GM19043 (cell line): Measurements from ENCODE around the gene CSF1R.

ENCODE experiments used
- ATAC-seq: cut with Tn5 transposase; IDR thresholded peaks from one replicate; pipeline ENCODE4 v1.9.1; 2021; ENCODE audit warnings: low read depth; ENCODE audit not compliant: unreplicated experiment

CSF1R gene

GRCh38 chr5:150121448-150122157, 35.2 kb upstream of the CSF1R start:
- ATAC-seq, result no peak

- no peak for ATAC-seq
These were observed 34.5 kb upstream of the CSF1R start for GRCh38 chr5:150120617-150121447.

DNA sequence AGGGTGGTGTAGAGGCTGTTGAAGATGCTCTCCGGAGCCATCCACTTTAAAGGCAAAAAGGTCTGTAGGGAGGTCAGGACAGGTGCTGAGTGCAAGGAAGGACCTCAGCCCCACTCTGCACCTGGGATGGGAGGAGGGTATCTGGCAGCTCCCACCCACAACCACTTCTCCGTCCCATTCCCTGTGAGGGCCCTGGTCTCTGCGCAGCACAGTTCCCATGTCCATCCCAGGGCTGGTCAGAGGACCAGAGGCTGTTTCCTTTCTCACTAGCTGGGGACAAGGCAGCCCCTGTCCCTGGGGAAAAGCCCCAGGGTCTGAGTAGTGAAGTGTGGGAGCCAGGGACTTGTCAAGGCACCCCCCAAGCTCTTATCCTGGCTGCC, 33.7 kb upstream of the CSF1R start:
- ATAC-seq, result no peak

DNA sequence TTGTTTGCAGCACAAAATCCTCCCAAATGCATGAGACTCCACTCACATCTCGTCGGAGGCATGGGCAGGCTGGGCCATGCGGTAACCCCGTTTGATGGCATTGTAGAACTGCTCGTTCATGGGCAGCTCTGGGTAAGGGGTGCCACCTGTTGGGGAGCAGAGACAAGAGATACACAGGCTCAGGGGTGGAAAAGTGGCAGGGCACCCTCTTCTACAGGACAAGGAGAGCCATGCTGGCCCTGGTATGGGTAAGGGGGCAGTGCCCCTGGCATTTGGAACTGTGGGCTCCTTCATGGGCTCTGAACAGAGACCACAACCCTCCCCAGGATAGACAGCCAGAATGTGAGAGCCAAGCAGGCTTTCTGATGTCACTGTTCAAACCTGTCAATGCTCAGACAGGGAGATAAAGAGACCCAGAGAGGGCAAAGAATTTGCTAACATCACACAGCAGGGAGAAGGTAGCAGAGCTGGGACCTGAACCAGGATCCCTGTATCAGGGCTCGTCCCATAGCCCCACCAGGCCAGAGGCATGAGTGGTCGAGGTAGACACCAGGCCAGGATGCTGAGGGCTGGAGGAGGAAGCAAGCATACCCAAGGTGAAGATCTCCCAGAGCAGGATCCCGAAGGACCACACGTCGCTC, 33.2 kb upstream of the CSF1R start:
- ATAC-seq, result no peak

GRCh38 chr5:150118561-150119229, 32.3 kb upstream of the CSF1R start:
- ATAC-seq, result no peak

DNA sequence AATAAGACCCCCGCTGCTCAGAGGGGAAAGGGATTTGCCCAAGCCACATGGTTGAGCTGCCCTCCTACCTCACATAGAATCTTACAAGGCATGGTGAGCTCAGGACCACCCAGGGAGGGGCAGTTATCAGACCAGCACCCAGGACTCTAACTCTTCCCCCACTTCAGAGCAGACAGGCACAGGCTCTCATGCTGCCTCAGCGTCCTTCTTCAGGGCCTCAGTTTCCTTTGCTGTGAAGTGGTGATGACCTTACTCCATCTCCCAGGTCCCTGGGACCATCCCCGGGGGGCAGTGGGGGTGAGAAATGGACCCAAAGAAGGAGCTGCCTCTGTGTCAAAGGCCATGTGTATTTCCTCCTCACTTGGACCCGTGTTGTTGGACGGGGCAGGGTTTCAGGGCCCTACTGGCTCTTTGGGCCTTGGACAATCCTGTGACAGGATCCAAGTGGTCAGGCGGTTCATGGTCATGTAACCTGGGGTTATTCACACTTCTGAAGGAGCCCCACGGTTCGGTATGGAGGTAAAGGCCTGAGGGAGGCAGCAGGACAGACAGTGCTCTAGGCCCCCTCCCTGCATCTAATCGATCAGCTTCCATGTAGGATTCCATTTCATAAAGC, 31.7 kb upstream of the CSF1R start:
- no peak for ATAC-seq

- no peak for ATAC-seq
These were observed 30.5 kb upstream of the CSF1R start for GRCh38 chr5:150116667-150117400.

DNA sequence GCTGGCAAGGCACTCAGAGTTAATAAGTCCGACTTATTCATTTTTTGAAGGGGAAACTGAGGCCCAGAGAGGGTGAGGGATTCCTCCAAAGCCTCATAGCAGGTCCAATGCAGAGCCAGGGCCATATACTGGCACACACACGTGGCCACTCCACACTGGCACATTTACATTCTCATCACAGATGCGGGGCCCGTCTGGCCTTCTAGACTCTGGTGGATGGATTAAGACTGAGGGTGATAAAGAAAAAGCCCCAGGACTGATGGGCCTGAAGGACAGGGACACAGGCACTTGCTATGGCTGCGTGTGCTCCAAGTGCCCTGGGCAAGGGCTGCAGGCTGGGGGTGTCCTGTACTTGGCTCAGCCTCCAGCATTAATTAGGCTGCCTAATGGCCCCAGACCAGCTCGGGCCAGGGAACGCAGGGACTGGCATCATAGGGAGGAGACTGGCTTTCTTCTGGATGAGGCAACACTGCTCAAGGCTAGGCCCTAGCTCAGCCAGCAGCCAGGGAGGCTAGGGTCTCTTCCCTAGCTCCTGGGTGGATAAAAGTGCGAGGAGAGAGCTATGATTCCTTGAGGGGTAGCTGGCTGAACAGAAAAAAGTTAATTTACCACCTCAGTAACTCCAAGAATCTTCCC, 28.5 kb upstream of the CSF1R start:
- ATAC-seq, result no peak

GRCh38 chr5:150114102-150114641, 27.8 kb upstream of the CSF1R start:
- ATAC-seq, result no peak

DNA sequence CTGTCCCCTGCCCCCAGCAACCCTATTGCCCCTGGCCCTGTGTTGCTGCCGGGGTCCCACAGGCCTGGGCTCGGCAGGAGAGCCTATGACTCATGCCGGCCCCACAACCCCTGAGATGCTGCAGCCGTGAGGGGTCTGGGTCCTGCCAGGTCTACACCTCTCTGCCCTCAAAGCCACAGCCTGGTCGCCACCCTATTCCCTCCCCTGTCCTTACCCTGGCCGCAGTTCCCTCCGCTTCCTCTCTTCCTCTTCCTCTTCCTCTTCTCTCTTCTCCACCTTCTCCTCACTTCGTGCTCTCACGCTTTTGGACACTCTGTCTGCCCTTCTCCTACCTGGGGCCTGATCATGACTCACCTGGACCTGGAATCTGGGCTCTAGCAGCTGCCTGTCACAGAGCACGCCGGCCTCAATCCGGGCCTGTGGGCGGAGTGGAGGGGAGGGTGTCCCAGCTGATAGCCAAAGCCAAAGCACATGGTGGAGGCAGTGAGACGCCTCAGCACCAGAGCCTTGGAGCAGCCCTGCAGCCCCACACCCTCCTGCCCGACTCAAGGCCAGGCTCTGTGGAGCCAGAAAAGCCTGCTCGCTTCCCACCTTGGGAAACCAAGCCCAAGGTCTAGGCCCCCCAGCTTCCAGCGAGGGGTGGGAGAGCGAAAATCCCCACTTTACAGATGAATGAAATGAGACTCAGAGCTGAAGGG, 26.8 kb upstream of the CSF1R start:
- no peak for ATAC-seq

- no peak for ATAC-seq
These were observed 26.1 kb upstream of the CSF1R start for GRCh38 chr5:150112201-150113046.

GRCh38 chr5:150111122-150111521, 24.8 kb upstream of the CSF1R start:
- ATAC-seq, result no peak

- ATAC-seq, result no peak
These were observed 23.6 kb upstream of the CSF1R start for GRCh38 chr5:150109921-150110320.

DNA sequence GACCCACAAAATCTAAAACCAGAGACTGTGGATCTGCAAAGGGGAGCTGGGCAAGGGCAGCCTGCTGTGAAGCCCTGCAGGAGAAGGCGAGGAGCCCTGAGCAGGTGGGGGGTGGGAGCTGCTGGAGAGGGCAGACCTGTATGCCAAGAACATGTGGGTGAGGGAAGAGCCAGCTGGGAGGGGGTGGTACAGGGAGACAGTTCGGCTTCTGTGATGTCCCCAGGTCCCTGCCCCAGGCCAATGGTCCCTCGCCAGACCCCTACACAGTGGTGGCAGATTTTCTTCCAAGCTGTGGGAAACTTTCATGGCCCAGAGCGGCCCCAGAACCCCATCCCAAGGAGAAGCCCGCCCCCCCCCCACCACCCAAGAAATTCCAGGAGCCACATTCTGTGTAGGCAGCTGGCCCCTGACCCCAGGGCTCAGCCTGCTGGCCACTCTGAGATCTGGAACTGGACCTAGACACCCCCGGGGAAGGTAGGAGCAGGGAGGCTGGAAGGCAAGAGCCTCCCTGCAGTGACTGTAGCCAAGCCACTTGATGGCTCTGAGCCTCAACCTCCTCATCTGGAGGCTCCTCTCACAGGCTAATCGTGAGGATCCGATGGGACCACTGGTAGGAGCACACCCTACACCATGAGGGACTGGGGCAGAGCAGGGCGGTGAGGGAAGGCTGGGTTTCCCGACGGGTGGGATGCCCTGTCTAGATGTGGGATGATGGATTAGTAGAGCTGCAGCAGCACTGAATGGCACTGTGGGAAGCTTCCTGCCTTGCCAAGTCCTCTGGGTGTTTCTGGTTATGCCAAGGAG, 22.6 kb upstream of the CSF1R start:
- no peak for ATAC-seq

DNA sequence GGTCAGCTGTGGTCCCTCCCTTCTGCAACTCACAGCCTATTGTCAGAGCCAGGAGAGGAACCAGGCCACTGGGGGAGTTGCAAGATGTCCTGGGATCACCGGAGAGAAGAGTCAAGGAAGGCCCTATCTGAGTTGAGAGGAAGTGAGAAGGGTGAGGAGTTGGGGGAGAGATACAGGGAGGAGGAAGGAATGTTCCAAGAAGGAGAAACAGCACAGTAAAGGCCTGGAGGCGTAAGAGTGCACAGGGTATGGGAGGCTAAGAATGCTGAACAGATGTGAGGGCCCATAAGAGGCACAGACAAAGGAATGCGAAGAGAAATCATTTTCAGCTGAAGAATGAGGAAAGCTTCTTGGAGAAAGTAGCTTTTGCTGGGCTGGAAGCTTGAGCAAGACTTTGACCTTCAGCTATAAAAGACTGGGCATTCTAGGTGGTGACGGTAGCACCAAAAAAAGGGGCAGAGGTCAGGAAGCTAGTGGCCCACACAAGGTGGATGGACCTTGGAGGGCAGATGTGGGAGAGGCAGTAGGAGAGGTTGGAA, 21.6 kb upstream of the CSF1R start:
- no peak for ATAC-seq

DNA sequence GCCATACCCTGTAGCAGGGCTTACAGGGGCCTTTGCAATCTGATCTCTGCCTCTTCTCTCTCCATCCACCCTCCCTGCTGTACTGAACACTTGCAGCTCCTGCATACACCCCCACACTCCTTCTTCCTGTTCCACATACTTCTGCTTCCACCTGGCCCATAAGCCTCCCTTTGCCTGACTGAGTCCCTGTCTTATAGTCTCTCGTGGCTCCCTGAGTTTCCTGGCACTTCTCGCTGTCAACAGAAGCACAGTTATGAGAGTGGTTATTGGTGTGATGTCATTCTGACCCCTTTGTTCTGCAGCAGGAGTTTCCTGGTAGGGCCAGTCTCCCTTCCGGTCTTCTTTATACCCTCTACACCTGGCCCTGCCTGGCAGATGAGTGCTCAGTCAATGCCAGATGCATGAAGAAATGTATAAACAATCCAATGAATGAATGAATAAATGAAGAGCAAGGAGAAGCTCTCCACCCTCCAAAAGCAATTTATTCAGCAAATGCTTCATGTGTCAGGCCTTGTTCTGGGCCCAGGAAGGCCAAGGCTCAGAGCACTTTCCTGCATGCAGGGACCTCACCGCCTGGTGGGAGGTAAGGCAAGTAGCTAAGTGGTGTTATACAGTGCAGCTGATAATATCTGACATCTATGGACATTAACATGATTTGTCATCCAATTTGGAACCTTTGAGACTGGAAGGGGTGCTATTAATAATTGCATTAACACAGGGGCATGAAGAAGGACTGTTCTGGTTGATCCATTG, 20.5 kb upstream of the CSF1R start:
- ATAC-seq, result no peak
